Gastroesophageal sphincter (tissue), 3 donors: ENCODE data around the gene CRB3.

Experiments
- POLR2A ChIP-seq, 2 donors: fragments of 450-650 bp; IDR thresholded peaks; one replicate each; pipeline ENCODE4 v1.6.1; 2017; ENCODE audit warnings: antibody characterized with exemption in 2 of 2, mild to moderate bottlenecking in 2 of 2, moderate library complexity in 1 of 2
- POLR2AphosphoS5 ChIP-seq: sonication (generic); formaldehyde crosslinking; IDR thresholded peaks from one replicate; pipeline ENCODE4 v1.6.1; 2017; ENCODE audit warnings: antibody characterized with exemption
- TF ChIP-seq, protein P1 (sequence below), 4 experiments: fragments of 200-600 bp in 2 of 4; fragments of 450-650 bp in 2 of 4; sonication (generic) in 1 of 4; IDR thresholded peaks; one replicate each; pipeline ENCODE4 v1.5.1; 2017 to 2019; ENCODE audit warnings: antibody characterized with exemption in 4 of 4, mild to moderate bottlenecking in 2 of 4, moderate library complexity in 2 of 4

DNA sequence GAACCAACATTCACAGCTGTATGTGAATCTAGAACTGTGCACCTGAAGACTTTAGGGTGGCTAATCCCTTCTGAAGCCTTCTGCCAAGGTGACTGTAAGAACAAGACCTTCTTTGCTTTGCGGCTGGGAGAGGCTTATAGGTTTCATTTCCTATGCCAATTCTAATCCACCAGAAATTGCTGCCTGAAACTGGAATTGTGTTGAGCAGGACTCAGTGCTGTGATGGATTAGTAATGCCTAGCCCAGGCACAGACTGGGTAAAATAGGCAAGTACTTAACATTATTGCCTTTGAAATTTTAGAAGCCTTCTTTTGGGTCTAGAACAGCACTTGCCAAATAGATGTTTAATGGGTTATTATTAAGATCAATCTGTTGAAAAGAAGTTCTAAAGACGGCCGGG lies 16.0 kb upstream of the CRB3 start:
- TF ChIP-seq POLR2A (IDR thresholded peaks at IDR 0.05) (no peak), POLR2AphosphoS5 (no peak)
- TF ChIP-seq, protein P1, sequence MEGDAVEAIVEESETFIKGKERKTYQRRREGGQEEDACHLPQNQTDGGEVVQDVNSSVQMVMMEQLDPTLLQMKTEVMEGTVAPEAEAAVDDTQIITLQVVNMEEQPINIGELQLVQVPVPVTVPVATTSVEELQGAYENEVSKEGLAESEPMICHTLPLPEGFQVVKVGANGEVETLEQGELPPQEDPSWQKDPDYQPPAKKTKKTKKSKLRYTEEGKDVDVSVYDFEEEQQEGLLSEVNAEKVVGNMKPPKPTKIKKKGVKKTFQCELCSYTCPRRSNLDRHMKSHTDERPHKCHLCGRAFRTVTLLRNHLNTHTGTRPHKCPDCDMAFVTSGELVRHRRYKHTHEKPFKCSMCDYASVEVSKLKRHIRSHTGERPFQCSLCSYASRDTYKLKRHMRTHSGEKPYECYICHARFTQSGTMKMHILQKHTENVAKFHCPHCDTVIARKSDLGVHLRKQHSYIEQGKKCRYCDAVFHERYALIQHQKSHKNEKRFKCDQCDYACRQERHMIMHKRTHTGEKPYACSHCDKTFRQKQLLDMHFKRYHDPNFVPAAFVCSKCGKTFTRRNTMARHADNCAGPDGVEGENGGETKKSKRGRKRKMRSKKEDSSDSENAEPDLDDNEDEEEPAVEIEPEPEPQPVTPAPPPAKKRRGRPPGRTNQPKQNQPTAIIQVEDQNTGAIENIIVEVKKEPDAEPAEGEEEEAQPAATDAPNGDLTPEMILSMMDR (IDR thresholded peaks at IDR 0.05) = no peak
